Ishikawa (cell line): Measurements from ENCODE around the gene MDP1.

Experiments used
- CEBPB ChIP-seq: IDR thresholded peaks from 2 replicates; pipeline ENCODE4 v1.6.1; 2012
- CREB1 ChIP-seq: IDR thresholded peaks from 2 replicates; pipeline ENCODE4 v1.6.1; 2012; ENCODE audit warnings: low read depth
- EGR1 ChIP-seq: IDR thresholded peaks from 2 replicates; pipeline ENCODE4 v1.6.1; 2012
- EP300 ChIP-seq: IDR thresholded peaks from 2 replicates; pipeline ENCODE4 v1.6.1; 2012; ENCODE audit warnings: borderline replicate concordance
- FOXM1 ChIP-seq: IDR thresholded peaks from 2 replicates; pipeline ENCODE4 v1.6.1; 2012; ENCODE audit warnings: low read depth, borderline replicate concordance
- NFIC ChIP-seq: IDR thresholded peaks from 2 replicates; pipeline ENCODE4 v1.6.1; 2012
- RAD21 ChIP-seq: IDR thresholded peaks from 2 replicates; pipeline ENCODE4 v1.6.1; 2012; ENCODE audit warnings: low read depth
- TAF1 ChIP-seq: IDR thresholded peaks from 2 replicates; pipeline ENCODE4 v1.6.1; 2012; ENCODE audit warnings: low read depth, mild to moderate bottlenecking
- TCF12 ChIP-seq: IDR thresholded peaks from 2 replicates; pipeline ENCODE4 v1.6.1; 2012; ENCODE audit warnings: low read depth
- TEAD4 ChIP-seq: IDR thresholded peaks from 2 replicates; pipeline ENCODE4 v1.6.1; 2012
- YY1 ChIP-seq: IDR thresholded peaks from 2 replicates; pipeline ENCODE4 v1.6.1; 2012; ENCODE audit warnings: low read depth
- ZBTB7A ChIP-seq: IDR thresholded peaks from 2 replicates; pipeline ENCODE4 v1.6.1; 2012; ENCODE audit warnings: low read depth
- TF ChIP-seq, protein P1 (sequence below): IDR thresholded peaks from 2 replicates; pipeline ENCODE4 v1.6.1; 2012; ENCODE audit warnings: low read depth, mild to moderate bottlenecking
- TF ChIP-seq, protein P2 (sequence below): IDR thresholded peaks from 2 replicates; pipeline ENCODE4 v1.6.1; 2012
- TF ChIP-seq, protein P3 (sequence below): IDR thresholded peaks from 2 replicates; pipeline ENCODE4 v1.6.1; 2012

MDP1 gene

DNA sequence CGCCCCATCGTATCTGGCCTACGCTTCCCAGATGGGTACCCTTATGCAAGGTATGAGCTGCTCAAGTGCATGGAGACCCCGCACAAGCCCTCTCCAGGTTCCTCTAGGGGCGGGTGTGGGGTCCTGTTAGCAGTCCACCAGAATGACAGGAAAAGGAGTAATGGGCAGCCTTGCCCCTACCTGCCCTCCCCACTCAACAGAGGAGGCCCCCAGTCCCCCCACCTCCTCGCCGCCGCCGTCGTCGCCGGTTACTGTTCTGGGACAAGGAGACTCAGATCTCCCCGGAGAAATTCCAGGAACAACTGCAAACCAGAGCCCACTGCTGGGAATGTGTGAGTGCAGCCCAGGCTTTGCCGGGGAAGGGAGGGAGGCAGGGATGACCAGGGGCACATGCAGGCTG is 38.0 kb downstream of the MDP1 start:
- TF ChIP-seq, protein P1, sequence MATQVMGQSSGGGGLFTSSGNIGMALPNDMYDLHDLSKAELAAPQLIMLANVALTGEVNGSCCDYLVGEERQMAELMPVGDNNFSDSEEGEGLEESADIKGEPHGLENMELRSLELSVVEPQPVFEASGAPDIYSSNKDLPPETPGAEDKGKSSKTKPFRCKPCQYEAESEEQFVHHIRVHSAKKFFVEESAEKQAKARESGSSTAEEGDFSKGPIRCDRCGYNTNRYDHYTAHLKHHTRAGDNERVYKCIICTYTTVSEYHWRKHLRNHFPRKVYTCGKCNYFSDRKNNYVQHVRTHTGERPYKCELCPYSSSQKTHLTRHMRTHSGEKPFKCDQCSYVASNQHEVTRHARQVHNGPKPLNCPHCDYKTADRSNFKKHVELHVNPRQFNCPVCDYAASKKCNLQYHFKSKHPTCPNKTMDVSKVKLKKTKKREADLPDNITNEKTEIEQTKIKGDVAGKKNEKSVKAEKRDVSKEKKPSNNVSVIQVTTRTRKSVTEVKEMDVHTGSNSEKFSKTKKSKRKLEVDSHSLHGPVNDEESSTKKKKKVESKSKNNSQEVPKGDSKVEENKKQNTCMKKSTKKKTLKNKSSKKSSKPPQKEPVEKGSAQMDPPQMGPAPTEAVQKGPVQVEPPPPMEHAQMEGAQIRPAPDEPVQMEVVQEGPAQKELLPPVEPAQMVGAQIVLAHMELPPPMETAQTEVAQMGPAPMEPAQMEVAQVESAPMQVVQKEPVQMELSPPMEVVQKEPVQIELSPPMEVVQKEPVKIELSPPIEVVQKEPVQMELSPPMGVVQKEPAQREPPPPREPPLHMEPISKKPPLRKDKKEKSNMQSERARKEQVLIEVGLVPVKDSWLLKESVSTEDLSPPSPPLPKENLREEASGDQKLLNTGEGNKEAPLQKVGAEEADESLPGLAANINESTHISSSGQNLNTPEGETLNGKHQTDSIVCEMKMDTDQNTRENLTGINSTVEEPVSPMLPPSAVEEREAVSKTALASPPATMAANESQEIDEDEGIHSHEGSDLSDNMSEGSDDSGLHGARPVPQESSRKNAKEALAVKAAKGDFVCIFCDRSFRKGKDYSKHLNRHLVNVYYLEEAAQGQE: no peak
- TF ChIP-seq CEBPB (no peak), TAF1 (no peak)

DNA sequence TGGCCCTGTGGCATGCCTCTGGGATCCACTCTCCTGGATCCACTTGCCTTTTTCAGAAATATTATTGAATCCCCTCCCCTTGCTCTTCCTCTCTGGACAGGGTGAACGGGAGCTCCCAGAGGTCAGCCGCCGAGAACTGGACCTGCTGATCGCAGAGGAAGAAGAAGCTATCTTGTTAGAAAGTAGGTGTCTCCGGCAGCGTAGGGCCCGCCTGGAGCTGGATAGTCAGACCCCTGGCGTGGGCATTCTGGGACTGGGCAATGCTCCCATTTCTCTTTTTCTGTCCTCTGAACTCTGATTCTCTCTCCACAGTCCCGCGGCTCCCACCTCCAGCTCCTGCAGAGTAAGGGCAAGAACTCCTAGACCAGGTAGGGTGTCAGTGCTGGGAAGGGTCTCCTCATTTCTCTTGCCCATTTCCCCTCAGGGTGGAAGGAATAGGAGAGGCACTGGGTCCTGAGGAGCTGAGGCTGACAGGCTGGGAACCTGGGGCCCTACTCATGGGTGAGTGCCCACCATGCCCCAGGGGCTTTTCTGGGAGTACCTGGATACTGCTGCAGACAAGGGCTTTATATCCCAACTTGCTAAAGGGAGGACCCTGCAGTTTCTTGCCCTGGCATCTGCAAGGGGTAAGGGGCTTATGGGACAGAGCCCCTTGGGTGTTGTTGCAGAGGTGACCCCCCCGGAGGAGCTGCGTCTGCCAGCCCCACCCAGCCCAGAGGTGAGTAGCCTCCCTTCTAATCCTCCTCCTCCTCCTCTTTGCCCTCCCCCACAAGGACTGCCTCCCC is 38.6 kb downstream of the MDP1 start:
- TF ChIP-seq ZBTB7A (no peak), NFIC (no peak), TEAD4 (no peak), TCF12 (no peak), EGR1 (no peak), FOXM1 (no peak), TAF1 (no peak), CEBPB (no peak), EP300 (no peak), CREB1 (no peak), YY1 (no peak), RAD21 (no peak)
- TF ChIP-seq, protein P2, sequence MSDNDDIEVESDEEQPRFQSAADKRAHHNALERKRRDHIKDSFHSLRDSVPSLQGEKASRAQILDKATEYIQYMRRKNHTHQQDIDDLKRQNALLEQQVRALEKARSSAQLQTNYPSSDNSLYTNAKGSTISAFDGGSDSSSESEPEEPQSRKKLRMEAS: no peak
- TF ChIP-seq, protein P3, sequence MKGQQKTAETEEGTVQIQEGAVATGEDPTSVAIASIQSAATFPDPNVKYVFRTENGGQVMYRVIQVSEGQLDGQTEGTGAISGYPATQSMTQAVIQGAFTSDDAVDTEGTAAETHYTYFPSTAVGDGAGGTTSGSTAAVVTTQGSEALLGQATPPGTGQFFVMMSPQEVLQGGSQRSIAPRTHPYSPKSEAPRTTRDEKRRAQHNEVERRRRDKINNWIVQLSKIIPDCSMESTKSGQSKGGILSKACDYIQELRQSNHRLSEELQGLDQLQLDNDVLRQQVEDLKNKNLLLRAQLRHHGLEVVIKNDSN: no peak
- TF ChIP-seq, protein P1: no peak

DNA sequence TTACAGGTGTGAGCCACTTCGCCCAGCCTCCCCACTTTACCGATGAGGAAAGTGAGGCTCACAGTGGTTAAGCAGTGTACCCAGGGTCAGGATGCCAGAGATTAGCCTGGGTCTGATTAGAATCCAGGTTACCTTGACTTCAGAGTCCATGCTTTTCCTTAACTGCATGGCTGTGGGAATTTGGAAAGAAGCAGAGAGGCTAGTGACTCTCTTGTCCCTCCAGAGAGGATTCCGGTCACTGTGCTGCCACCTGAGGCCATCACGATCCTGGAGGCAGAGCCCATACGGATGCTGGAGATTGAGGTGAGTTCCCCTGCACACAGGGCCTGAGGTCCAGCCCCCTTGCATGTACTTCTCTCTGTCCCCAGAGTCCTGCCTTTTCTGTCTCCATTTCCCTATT is 39.3 kb downstream of the MDP1 start:
- TF ChIP-seq EGR1 (no peak), EP300 (no peak), TEAD4 (no peak), YY1 (no peak), ZBTB7A (no peak)
- TF ChIP-seq, protein P2: no peak

DNA sequence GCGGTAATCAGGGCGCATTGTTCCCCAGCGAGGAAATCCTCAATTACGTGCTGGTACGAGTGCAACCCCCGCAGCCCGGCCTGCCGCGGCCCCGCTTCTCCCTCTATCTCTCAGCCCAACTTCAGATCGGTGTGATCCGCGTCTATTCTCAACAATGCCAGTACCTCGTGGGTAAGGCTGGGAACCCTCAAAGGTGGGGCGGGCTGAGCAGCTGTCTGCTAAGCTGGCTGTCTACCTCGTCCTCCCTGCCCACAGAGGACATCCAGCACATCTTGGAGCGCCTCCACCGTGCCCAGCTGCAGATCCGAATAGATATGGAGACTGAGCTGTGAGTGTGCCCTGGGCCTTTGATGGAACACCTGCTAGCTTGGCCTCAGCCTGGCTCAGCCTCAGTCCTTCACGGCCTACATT is 43.0 kb downstream of the MDP1 start:
- TF ChIP-seq EP300: no peak
- TF ChIP-seq RAD21: no peak
- TF ChIP-seq FOXM1: no peak
- TF ChIP-seq EGR1: no peak
- TF ChIP-seq, protein P1: no peak
- TF ChIP-seq NFIC: no peak
- no peak for TF ChIP-seq TEAD4
- TF ChIP-seq TAF1: no peak
- no peak for TF ChIP-seq CREB1
- TF ChIP-seq CEBPB: no peak
- TF ChIP-seq, protein P2: no peak
- TF ChIP-seq ZBTB7A: no peak
- TF ChIP-seq TCF12: no peak
- TF ChIP-seq, protein P3: no peak
- no peak for TF ChIP-seq YY1
